SK-N-SH (cell line): ENCODE data around the gene DLG3. TPM values are rescaled to one million over a fixed set of nuclear protein-coding genes. Genes with fewer than 3 reads are reported as not detected.

Experiments used
- CTCF ChIA-PET: fragments of 300-600, 350-600 bp; formaldehyde crosslinking; extraction: SDS; loops from one replicate; lab custom pipeline; 2021; lab: Yijun Ruan, JAX
- POLR2A ChIA-PET: fragments of 350-600 bp; sonication (Branson Sonifier 250); formaldehyde crosslinking; extraction: SDS; loops from one replicate; lab custom pipeline; 2020; ENCODE audit warnings: antibody characterized with exemption, inconsistent platforms; lab: Yijun Ruan, JAX
- DNase-seq: peaks from one replicate; pipeline ENCODE4 v3.0.0; 2012
- H2AFZ ChIP-seq: fragments of 200-600 bp; sonication (generic); 2 replicates; pipeline ENCODE4 v1.8.1; 2016; ENCODE audit warnings: antibody characterized with exemption, mild to moderate bottlenecking, low read depth
- H3F3A ChIP-seq: fragments of 200-600 bp; sonication (generic); replicated peaks from 2 replicates; pipeline ENCODE3; 2016; ENCODE audit warnings: antibody characterized with exemption, mild to moderate bottlenecking; ENCODE audit not compliant: insufficient read depth
- H3K27ac ChIP-seq, 2 experiments: fragments of 200-500 bp in 1 of 2; fragments of 200-600 bp in 1 of 2; sonication (Bioruptor generic) in 1 of 2; sonication (generic), shearing (Covaris generic) in 1 of 2; 2 replicates each; pipeline versions ENCODE4 v1.5.1 to v1.6.1; 2014 to 2016; ENCODE audit warnings: low read depth in 2 of 2, inconsistent platforms in 1 of 2, low read length in 1 of 2, mild to moderate bottlenecking in 1 of 2, mixed read lengths in 1 of 2
- H3K27me3 ChIP-seq: fragments of 200-600 bp; sonication (generic), shearing (Covaris generic); 2 replicates; pipeline ENCODE4 v1.6.1; 2016; ENCODE audit warnings: mixed run types; ENCODE audit not compliant: insufficient read depth
- H3K36me3 ChIP-seq, 2 experiments: fragments of 200-500 bp in 1 of 2; fragments of 200-600 bp in 1 of 2; sonication (Bioruptor generic) in 1 of 2; sonication (generic) in 1 of 2; replicated peaks in 1 of 2; 2 replicates each; pipeline versions ENCODE3 to v1.5.1; 2014 to 2016; ENCODE audit warnings: low read length in 1 of 2, mild to moderate bottlenecking in 1 of 2; ENCODE audit not compliant: insufficient read depth in 2 of 2, control insufficient read depth in 1 of 2
- H3K4me1 ChIP-seq, 2 experiments: fragments of 200-500 bp in 1 of 2; fragments of 200-600 bp in 1 of 2; sonication (Bioruptor generic) in 1 of 2; sonication (generic), shearing (Covaris generic) in 1 of 2; 2 replicates each; pipeline versions ENCODE4 v1.5.1 to v1.6.1; 2014 to 2016; ENCODE audit warnings: low read depth in 1 of 2, low read length in 1 of 2, mixed run types in 1 of 2; ENCODE audit not compliant: insufficient read depth in 2 of 2, control insufficient read depth in 1 of 2
- H3K4me2 ChIP-seq: fragments of 200-600 bp; sonication (generic), shearing (Covaris generic); 2 replicates; pipeline ENCODE4 v1.6.1; 2017; ENCODE audit warnings: mixed run types
- H3K4me3 ChIP-seq, 2 experiments: fragments of 200-500 bp in 1 of 2; fragments of 200-600 bp in 1 of 2; sonication (Bioruptor generic) in 1 of 2; sonication (generic), shearing (Covaris generic) in 1 of 2; 2 replicates each; pipeline versions ENCODE4 v1.5.1 to v1.8.1; 2014 to 2016; ENCODE audit warnings: low read depth in 2 of 2, inconsistent platforms in 1 of 2, low read length in 1 of 2, mild to moderate bottlenecking in 1 of 2, mixed read lengths in 1 of 2, moderate library complexity in 1 of 2
- H3K79me2 ChIP-seq: fragments of 200-600 bp; sonication (generic); 2 replicates; pipeline ENCODE4 v1.8.1; 2017; ENCODE audit warnings: mild to moderate bottlenecking; ENCODE audit not compliant: insufficient read depth
- H3K9ac ChIP-seq: fragments of 200-600 bp; sonication (generic); 2 replicates; pipeline ENCODE4 v1.6.1; 2017; ENCODE audit warnings: mixed run types
- H3K9me2 ChIP-seq: fragments of 200-600 bp; sonication (generic); 2 replicates; pipeline ENCODE4 v1.6.1; 2017; ENCODE audit warnings: mixed run types
- H3K9me3 ChIP-seq: fragments of 200-600 bp; sonication (generic); 2 replicates; pipeline ENCODE4 v1.6.1; 2017; ENCODE audit warnings: mixed run types, mild to moderate bottlenecking, moderate library complexity
- H4K20me1 ChIP-seq: fragments of 200-600 bp; sonication (generic); 2 replicates; pipeline ENCODE4 v1.6.1; 2017; ENCODE audit warnings: mild to moderate bottlenecking, mixed run types; ENCODE audit not compliant: insufficient read depth
- ELF1 ChIP-seq: IDR thresholded peaks from 2 replicates; pipeline ENCODE4 v1.4.0; 2012
- EZH2phosphoT487 ChIP-seq: fragments of 200-600 bp; sonication (generic); IDR thresholded peaks from 2 replicates; pipeline ENCODE4 v1.6.1; 2017; ENCODE audit warnings: low read depth, mixed run types, mild to moderate bottlenecking, antibody characterized with exemption, moderate library complexity, borderline replicate concordance
- FOSL2 ChIP-seq: IDR thresholded peaks from 2 replicates; pipeline ENCODE4 v1.4.0; 2012; ENCODE audit warnings: low read depth, mild to moderate bottlenecking, moderate library complexity, borderline replicate concordance
- FOXJ3 ChIP-seq: sonication (generic); formaldehyde crosslinking; IDR thresholded peaks from 2 replicates; pipeline ENCODE4 v1.5.1; 2020; ENCODE audit warnings: mild to moderate bottlenecking, missing genetic modification reagents
- FOXM1 ChIP-seq: IDR thresholded peaks from 2 replicates; pipeline ENCODE4 v1.4.0; 2012; ENCODE audit warnings: low read depth, mild to moderate bottlenecking
- NFIC ChIP-seq: IDR thresholded peaks from 2 replicates; pipeline ENCODE4 v1.4.0; 2012; ENCODE audit warnings: borderline replicate concordance
- NRF1 ChIP-seq: IDR thresholded peaks from 2 replicates; pipeline ENCODE4 v1.6.1; 2012; ENCODE audit warnings: low read depth, mild to moderate bottlenecking, low read length
- TCF12 ChIP-seq: IDR thresholded peaks from 2 replicates; pipeline ENCODE4 v1.4.0; 2012
- WGBS: methylation state at CpG from one replicate; pipeline ENCODE4 v1.1.6; 2017; ENCODE audit warnings: low lambda C conversion rate; 5-methylcytosine and 5-hydroxymethylcytosine counted together
- polyA plus RNA-seq, 3 experiments: library from polyadenylated mRNA; depleted of rRNA; stranded (reverse); fragments of >200 nt; gene quantifications; 2 replicates each; pipeline ENCODE4 v1.2.3, GENCODE V29; 2012
- TF ChIP-seq, protein P1 (sequence below): fragments of 150-350 bp; IDR thresholded peaks from 2 replicates; pipeline ENCODE4 v1.6.1; 2016; ENCODE audit warnings: mild to moderate bottlenecking, low read depth, low read length
- TF ChIP-seq, protein P2 (sequence below): IDR thresholded peaks from 2 replicates; pipeline ENCODE4 v1.4.0; 2012; ENCODE audit warnings: low read depth, borderline replicate concordance
- TF ChIP-seq, protein P3 (sequence below): IDR thresholded peaks from 2 replicates; pipeline ENCODE4; 2012
- TF ChIP-seq, protein P4 (sequence below): IDR thresholded peaks from 2 replicates; pipeline ENCODE4 v1.4.0; 2012; ENCODE audit warnings: low read depth

DLG3 gene
- polyA plus RNA-seq, 1 of the 3 experiments (the other 2 are of a cell fraction): 11.7 TPM

DNA sequence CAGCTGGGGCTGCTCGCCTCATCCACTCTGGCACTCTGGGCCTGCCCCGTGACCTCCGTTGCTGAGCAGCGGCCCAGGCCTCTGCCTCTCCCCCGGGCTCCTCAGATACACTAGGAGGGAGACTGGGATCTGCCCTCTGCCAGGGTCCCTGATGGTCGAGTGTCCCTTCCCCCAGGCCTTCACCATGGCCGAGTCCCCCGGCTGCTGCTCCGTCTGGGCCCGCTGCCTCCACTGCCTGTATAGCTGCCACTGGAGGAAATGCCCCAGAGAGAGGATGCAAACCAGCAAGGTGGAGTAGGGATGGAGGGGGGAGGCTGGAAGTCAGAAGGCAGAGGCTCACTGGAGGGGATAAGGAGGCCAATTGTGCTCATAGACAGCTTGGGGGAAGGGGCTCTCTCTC is 19.8 kb upstream of the DLG3 start:
- H3K4me3 ChIP-seq: no peak overlapping the region
- WGBS: 69% methylated on average over 9 of the region's 10 CpGs
- H3K27me3 ChIP-seq: no peaks in the 10 kb centered on the region

DNA sequence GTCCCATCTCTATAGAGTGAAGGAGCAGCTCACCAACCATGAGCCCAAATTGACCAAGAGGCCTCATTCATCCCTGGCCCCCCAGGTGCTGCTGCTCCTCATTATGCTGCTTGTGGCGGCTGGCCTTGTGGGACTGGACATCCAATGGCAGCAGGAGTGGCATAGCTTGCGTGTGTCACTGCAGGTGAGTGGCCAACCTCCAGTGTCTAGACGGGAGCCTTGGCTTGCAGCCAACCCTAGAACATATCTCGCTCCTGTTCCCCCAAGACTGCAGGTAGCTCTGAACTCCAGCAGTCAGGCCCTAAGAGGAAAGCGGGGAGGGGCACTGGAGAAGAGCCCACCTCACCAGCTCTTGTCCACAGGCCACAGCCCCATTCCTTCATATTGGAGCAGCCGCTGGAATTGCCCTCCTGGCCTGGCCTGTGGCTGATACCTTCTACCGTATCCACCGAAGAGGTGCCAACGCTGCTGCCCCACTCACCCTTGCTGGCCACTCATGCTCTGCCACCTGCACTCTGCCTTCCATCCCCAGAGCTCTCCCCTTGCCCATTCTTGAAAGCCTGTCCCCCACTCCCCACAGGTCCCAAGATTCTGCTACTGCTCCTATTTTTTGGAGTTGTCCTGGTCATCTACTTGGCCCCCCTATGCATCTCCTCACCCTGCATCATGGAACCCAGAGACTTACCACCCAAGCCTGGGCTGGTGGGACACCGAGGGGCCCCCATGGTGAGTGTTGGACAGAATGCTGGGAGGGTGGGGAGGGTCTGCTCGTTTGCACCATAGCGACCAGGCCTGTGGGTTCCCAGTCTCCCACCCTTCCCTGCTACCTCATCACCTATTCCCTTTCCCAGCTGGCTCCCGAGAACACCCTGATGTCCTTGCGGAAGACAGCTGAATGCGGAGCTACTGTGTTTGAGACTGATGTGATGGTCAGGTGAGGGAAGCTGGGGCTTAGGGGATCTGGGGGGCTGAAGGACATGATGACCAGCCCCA is 18.1 kb upstream of the DLG3 start:
- no peaks in the 10 kb centered on the region for H4K20me1 ChIP-seq
- CTCF ChIA-PET: no interaction called here
- no peak for TF ChIP-seq EZH2phosphoT487
- TF ChIP-seq, protein P1, sequence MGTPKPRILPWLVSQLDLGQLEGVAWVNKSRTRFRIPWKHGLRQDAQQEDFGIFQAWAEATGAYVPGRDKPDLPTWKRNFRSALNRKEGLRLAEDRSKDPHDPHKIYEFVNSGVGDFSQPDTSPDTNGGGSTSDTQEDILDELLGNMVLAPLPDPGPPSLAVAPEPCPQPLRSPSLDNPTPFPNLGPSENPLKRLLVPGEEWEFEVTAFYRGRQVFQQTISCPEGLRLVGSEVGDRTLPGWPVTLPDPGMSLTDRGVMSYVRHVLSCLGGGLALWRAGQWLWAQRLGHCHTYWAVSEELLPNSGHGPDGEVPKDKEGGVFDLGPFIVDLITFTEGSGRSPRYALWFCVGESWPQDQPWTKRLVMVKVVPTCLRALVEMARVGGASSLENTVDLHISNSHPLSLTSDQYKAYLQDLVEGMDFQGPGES: no peak
- no peak for TF ChIP-seq TCF12
- TF ChIP-seq, protein P2, sequence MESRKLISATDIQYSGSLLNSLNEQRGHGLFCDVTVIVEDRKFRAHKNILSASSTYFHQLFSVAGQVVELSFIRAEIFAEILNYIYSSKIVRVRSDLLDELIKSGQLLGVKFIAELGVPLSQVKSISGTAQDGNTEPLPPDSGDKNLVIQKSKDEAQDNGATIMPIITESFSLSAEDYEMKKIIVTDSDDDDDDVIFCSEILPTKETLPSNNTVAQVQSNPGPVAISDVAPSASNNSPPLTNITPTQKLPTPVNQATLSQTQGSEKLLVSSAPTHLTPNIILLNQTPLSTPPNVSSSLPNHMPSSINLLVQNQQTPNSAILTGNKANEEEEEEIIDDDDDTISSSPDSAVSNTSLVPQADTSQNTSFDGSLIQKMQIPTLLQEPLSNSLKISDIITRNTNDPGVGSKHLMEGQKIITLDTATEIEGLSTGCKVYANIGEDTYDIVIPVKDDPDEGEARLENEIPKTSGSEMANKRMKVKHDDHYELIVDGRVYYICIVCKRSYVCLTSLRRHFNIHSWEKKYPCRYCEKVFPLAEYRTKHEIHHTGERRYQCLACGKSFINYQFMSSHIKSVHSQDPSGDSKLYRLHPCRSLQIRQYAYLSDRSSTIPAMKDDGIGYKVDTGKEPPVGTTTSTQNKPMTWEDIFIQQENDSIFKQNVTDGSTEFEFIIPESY: no peak
- no peak for TF ChIP-seq ELF1
- TF ChIP-seq, protein P3, sequence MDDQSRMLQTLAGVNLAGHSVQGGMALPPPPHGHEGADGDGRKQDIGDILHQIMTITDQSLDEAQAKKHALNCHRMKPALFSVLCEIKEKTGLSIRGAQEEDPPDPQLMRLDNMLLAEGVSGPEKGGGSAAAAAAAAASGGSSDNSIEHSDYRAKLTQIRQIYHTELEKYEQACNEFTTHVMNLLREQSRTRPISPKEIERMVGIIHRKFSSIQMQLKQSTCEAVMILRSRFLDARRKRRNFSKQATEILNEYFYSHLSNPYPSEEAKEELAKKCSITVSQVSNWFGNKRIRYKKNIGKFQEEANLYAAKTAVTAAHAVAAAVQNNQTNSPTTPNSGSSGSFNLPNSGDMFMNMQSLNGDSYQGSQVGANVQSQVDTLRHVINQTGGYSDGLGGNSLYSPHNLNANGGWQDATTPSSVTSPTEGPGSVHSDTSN: no peak
- TF ChIP-seq NRF1: no peak
- TF ChIP-seq NFIC: no peak
- TF ChIP-seq, protein P4, sequence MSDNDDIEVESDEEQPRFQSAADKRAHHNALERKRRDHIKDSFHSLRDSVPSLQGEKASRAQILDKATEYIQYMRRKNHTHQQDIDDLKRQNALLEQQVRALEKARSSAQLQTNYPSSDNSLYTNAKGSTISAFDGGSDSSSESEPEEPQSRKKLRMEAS: no peak
- no peak for TF ChIP-seq FOXM1
- 34% methylated on average over 6 of the region's 15 CpGs for WGBS
- H3K4me3 ChIP-seq: no peak overlapping the region
- H3K9me2 ChIP-seq: no peaks in the 10 kb centered on the region
- H3F3A ChIP-seq: no peaks in the 10 kb centered on the region
- DNase-seq: no peak
- H3K27ac ChIP-seq: no peak overlapping the region
- no peaks in the 10 kb centered on the region for H3K27me3 ChIP-seq
- POLR2A ChIA-PET: no interaction called here
- H2AFZ ChIP-seq: no peak overlapping the region
- H3K9me3 ChIP-seq: no peaks in the 10 kb centered on the region
- no peak overlapping the region for H3K4me2 ChIP-seq
- no peak overlapping the region for H3K9ac ChIP-seq
- no peaks in the 10 kb centered on the region for H3K79me2 ChIP-seq
- H3K4me1 ChIP-seq: no peaks in the 10 kb centered on the region
- no peaks in the 10 kb centered on the region for H3K36me3 ChIP-seq

More for the DNA sequence above, 19.8 kb upstream of the DLG3 start:
- Histone ChIP-seq H3K27ac (no peak overlapping the region), H3K79me2 (no peaks in the 10 kb centered on the region), H3K9me3 (no peaks in the 10 kb centered on the region), H3F3A (no peaks in the 10 kb centered on the region), H3K4me2 (no peak overlapping the region), H3K4me1 (no peaks in the 10 kb centered on the region), H4K20me1 (no peaks in the 10 kb centered on the region), H2AFZ (no peak overlapping the region), H3K9ac (no peak overlapping the region), H3K9me2 (no peaks in the 10 kb centered on the region), H3K36me3 (peaks cover 0 to 3% of the 10 kb centered on the region in 2 experiments)
- ChIA-PET CTCF (interaction anchor here (1.0 to 1.5 kb wide), 2 partner anchors 9 to 30 kb away, joined by 3 to 4 read pairs; no protein-coding TSS in a partner anchor), POLR2A (no interaction called here)
- no peak for DNase-seq
- TF ChIP-seq FOSL2 (no peak), FOXJ3 (CRISPR knock-in tag) (no peak)
- TF ChIP-seq, protein P1: no peak
